A673 (cell line): ENCODE data around the gene SEZ6L.

Source experiments
- EZH2 ChIP-seq: fragments of 200-600 bp; sonication (generic); IDR thresholded peaks from 2 replicates; pipeline ENCODE4 v1.6.1; 2017; ENCODE audit warnings: borderline replicate concordance, low read depth, mild to moderate bottlenecking, mixed read lengths, antibody characterized with exemption, low read length; ENCODE audit not compliant: poor library complexity, severe bottlenecking
- TF ChIP-seq, protein P1 (sequence below): fragments of 300-800, 200-600 bp; sonication (generic); conservative IDR thresholded peaks from 2 replicates; pipeline ENCODE4 v1.5.1; 2017; ENCODE audit warnings: low read depth, mild to moderate bottlenecking, antibody characterized with exemption, low read length, moderate library complexity, mixed read lengths

DNA sequence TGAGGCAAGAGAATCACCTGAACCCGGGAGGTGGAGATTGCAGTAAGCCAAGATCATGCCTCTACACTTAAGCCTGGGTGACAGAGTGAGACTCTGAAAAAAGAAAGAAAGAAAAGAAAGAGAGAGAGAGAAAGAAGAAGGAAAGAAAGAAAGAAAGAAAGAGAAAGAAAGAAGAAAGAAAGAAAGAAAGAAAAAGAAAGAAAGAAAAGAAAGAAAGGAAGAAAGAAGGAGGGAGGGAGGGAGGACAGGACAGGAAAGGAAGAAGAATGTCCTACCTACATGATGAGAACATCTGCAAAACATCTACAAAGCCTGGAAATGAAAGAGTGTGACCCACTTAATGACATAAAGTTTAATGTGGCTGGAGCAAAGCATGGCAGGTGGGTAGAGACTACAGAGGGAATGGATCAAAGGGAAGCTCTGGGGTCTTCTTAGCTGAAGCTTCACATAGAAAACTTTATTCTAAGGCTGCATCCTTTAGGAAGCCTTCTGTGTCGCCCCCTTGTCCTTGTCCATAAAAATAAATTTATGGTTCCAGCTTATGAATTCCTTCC, 147.5 kb downstream of the SEZ6L start:
- TF ChIP-seq, protein P1, sequence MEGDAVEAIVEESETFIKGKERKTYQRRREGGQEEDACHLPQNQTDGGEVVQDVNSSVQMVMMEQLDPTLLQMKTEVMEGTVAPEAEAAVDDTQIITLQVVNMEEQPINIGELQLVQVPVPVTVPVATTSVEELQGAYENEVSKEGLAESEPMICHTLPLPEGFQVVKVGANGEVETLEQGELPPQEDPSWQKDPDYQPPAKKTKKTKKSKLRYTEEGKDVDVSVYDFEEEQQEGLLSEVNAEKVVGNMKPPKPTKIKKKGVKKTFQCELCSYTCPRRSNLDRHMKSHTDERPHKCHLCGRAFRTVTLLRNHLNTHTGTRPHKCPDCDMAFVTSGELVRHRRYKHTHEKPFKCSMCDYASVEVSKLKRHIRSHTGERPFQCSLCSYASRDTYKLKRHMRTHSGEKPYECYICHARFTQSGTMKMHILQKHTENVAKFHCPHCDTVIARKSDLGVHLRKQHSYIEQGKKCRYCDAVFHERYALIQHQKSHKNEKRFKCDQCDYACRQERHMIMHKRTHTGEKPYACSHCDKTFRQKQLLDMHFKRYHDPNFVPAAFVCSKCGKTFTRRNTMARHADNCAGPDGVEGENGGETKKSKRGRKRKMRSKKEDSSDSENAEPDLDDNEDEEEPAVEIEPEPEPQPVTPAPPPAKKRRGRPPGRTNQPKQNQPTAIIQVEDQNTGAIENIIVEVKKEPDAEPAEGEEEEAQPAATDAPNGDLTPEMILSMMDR: no peak
- no peak for TF ChIP-seq EZH2
